GM18951 (cell line): ENCODE measurements around the gene LPP.

Experiments used
- POLR2A ChIP-seq: IDR thresholded peaks from 4 replicates; pipeline ENCODE4 v1.6.1; 2011; ENCODE audit warnings: mild to moderate bottlenecking; ENCODE audit not compliant: insufficient read length, insufficient read depth; ENCODE audit errors: extremely low read depth
- in situ Hi-C: fragments of 300-500 bp; cut with MboI; formaldehyde crosslinking; loops from one replicate; pipeline ENCODE4 v1.12.0; 2022; ENCODE audit warnings: low sequenced_read_pairs, mixed read lengths, inconsistent platforms; ENCODE audit not compliant: unreplicated experiment

LPP gene

DNA sequence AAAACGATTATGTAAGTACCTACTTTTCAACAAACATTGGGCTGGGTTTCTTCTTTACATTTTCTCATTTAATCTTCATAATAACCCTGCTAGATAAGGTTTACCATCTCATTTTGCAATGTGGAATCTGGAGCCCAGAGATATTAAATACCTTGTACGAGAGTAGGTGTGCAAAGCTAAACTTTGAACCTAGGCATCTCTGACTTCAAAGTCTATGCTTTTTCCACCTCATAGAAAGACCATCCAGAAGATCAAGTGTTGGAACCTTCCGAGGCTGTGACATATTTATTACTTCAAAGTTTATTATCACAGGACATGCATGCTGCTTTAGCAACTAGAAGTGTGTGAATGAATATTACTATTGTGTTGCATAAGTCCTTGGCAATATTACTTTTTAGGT, 520.6 kb downstream of the LPP start:
- TF ChIP-seq POLR2A, result no peak
- in situ Hi-C loops, result loop anchor here (25.0 kb wide), 1 partner anchor 937 kb away; the partner anchor contains the start of gene BCL6

DNA sequence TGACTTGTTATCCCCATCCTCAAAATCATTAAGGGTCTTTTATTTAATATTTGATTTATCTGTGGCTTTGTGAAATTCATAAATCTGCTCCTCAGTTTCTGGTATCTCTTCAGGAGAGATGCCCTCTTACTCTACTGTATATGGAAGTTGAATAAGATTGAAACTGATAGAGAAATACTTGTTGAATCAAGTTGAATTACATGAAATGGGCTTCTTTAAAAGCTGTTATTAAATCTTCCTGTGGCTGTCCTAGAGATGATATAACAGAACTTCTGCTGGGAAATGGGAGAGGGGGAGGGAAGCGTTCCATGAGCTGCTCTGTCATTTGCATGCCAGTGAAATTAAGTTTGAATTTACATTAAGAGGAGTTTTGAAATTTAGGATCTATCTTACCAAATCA, 523.4 kb downstream of the LPP start:
- in situ Hi-C loops, result no loop called here
- no peak for TF ChIP-seq POLR2A

DNA sequence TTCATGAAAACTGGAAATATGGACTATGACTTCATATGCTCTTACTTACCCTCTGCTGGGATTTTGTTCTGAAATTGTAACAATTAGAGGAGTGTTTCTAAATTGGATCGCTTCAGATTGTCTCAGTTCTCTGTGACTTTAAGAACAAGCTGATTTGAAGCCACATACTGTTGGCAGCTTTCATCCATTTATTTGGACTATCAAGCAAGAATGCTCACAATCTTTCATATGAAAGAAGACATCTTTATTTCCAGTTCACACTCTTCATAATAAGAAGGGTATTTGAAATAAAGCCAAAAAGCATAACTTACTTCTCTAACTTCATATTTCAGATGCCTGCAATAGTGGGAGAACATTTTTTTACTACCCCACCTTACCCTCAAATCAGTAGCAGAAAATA, 526.2 kb downstream of the LPP start:
- in situ Hi-C loops, result no loop called here
- TF ChIP-seq POLR2A, result no peak

DNA sequence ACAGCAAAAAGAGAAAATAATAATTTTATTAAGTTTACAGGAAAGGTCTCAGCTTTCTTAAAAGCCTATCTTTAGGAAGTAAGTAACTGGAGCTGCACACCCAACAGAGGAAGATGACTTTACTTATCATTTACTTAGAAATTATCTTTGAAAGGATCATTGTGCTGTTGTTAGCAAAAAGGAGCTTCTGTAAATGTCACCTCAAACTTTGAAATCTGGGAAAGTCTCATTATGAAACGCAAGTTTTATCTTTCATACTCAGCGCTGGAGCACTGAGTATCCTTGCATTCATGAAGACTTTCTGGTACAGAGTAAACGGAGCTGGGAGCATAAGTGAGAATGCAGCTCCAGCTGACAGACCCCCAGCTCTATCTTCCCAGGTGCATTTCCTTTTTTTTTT, 526.6 kb downstream of the LPP start:
- no peak for TF ChIP-seq POLR2A
- in situ Hi-C loops, result no loop called here

DNA sequence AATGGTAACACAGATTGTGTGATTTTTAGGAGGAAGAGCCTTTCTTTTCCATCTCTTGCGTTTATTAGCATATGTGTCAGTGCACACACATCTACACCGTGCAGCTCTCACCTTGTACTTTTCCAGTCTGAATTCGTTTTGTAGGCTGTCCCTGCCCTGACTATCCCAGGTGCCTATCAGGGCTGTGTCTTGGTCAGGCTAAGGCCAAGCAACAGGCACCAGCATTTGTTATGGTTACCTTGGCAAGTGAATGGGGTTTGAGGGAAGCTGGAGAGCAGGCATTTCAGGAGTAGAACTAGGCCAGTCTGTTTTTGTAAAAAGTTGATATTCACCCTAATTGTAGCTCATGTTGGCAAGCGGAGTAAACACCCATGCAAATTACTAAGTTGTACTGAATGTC, 528.4 kb downstream of the LPP start:
- TF ChIP-seq POLR2A, result no peak
- in situ Hi-C loops, result no loop called here

DNA sequence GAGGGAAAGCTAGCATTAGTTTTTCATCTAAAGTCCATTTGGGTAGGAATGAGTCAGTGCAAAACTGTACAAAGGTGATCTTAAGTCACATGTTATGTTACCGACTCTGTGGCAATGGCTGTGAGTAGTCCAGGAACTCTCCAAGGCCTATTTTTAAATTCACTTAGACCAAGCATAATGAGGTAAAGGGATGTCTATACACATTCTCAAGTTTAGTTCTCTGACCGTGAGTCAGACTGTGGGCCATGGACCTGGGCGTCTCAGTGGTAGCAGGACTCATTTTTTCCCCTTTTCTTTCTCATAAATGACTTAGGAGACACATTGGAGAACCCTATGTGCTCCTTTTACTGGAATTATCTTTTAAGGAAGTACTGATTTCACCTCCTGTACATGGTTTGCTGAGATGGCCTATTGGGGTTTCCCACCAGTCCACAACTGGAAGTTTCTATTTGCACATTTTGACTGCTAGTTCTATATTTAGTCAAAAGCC, 529.1 kb downstream of the LPP start:
- in situ Hi-C loops, result no loop called here
- no peak for TF ChIP-seq POLR2A

DNA sequence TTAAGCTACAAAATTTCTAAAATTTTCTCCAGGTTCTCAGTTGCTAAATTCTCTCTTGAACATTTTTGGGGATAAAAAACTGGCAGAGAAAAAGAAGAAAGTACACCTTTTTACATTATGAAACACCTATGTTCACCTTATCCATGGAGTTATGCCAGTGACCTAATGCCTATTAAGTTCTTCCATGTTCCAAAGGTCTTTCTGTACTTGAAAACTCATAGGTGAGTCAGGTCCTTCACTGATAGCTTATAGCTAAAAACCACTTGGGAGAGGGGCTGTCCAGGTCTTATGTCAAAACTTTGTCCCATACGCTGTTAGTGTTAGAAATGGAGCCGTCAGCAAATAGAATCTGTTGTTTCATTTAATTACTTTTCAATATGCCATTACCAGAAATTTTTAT, 530.3 kb downstream of the LPP start:
- in situ Hi-C loops, result no loop called here
- no peak for TF ChIP-seq POLR2A

DNA sequence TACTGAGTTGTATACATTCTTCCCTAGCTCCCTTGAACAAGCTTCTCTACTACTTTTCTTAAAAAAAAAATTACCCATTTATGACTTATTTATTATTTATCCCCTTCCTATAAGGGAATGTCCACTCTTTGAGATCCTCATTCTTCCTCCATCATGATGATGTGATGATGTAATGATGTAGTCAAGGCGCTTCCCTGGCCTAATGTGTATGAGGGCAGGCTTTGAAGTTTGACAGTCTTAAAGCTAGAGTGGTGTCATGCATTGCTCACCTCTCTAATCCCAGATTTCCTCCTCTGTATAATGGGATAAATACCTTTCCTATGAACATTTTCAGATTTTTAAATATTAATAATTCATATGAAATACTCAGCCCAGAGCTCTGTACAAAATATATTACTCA, 531.8 kb downstream of the LPP start:
- in situ Hi-C loops, result no loop called here
- no peak for TF ChIP-seq POLR2A

DNA sequence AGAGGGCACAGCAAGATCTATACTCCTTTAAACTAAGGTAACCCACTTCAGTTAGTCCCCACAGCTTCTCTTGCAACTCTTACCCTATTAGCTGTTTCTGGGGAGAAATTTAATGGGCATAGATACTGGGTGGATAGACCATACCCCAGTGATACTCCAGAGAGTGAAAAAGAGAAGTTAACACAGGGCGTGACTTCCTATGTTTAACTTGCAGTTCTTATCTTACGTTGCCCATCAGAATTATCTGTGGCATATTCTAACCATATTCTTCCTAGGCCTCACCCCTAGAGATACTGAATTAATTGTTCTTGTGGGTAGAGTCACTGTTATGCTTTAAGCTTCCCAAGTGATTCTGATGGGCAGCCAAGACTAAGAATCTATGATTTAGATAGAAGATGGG, 532.4 kb downstream of the LPP start:
- in situ Hi-C loops, result no loop called here
- no peak for TF ChIP-seq POLR2A

DNA sequence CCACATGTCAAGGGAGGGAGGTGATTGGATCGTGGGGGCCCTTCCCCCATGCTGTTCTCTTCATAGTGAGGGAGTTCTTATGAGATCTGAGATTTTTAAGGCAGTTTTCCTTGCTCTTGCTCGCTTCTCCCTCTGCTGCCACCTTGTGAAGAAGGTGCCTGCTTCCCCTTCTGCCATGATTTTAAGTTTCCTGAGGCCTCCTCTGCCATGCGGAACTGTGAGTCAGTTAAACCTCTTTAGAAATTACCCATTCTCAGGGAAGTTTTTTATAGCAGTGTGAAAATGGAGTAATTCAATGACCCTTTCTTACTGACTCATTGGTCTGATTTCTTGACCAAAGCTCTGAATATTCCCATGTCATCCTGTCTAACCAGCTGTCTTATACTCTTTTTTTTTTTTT, 533.4 kb downstream of the LPP start:
- in situ Hi-C loops, result no loop called here
- TF ChIP-seq POLR2A, result no peak

DNA sequence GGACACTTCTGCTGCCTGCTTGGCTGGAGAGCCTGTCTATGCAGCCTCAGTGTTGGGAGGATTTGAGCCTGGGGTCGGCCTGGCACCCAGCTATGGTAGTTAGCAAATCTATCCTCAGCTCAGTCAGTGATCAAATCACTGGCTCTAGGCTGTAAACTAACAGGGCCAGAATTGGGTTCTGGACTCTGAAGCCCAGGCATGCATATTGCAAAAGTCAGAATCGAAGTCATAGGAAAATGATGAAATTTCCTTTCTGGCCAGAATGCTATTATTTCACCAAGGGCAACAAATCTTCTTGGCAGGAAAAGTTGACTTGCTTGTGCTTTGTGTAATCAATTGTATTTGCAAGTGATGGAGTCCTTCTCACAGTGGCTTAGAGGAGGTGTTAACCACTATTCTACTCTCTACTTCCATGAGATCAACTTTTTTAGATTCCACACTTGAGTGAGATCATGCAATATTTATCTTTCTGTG, 535.2 kb downstream of the LPP start:
- in situ Hi-C loops, result no loop called here
- TF ChIP-seq POLR2A, result no peak

DNA sequence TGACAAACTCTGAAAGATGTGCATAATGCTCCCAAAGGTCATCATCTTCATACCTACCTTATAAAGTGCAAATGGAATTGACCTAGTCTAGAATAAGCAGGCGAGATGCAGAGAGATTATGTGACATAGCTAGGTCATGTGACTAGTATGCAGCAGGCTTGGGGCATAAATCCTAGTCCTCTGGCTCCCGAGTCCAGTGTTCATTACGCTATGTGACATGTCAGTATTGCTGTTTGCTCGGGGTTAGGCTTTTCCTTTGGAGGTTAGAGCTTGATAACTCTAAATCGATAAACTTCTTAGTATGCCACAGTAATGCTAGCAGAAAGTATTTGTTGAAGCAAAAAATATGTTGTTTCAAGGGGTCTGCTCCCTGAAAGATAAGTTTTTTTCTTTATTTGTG, 536.1 kb downstream of the LPP start:
- in situ Hi-C loops, result no loop called here
- TF ChIP-seq POLR2A, result no peak

DNA sequence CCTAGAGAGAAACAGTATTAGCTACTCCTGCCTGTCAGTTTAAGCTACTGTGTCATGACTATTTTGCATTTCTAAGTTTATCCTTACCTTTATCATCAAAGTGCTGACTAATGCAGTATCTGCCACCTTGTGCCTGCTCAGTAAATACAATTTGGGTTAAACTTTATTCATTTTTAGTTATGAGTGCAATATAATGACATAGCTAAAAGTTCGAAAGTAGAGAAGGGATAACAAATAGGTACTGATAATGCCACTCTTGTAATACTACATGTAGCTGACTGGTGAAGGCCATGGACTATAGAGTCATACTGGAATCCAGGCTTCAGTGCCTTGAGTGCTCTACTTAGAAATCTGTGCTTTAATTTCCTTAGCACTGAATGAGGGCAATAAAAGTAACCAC, 537.0 kb downstream of the LPP start:
- in situ Hi-C loops, result no loop called here
- no peak for TF ChIP-seq POLR2A

DNA sequence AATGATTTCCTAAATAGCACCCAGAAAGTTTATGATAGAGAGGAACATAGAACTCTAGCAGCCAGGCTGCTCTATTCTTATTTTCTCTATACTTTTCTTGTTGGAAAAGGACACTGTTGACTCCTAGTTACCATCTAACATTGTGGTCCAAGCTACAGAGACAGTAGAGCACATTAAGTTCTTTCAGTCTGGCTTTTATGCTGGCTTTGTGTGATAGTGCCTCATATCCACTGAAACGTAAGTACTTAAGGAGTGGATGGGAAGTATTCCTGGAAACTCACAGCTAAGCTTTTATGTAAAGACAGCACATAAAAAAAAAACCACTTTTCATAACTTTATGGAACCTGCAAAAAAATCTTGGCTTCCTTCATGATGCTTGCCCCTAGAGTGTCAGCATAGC, 537.7 kb downstream of the LPP start:
- TF ChIP-seq POLR2A, result no peak
- in situ Hi-C loops, result no loop called here

DNA sequence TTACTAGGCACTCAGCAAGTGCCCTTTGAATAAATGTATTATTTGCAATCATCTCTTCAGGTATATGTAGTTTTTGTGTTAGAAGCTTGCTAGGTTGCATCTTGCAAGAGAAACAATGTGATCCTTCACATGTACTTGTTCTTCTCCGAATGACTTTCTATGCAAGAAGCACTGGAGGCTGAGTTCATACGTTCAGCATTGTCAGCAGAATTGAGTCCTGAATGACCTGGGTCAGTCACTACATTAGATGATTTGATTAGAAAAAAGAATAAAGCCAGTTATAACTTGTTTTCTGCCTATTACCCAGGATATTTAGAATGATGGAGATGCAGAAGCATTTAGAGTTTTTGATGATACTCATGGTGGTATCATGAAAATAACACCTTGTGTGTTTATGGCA, 538.7 kb downstream of the LPP start:
- no peak for TF ChIP-seq POLR2A
- in situ Hi-C loops, result no loop called here
